NCI-H2171 (cell line): Measurements from ENCODE around the gene E2F2.
"Not testable (repeated sequence)": the region's sequence is repeated elsewhere in the genome, so short reads cannot be mapped to it uniquely, and the experiment has no call there.

Source experiments
- DNase-seq: peaks from one replicate; lab custom pipeline; 2025; lab: John Stamatoyannopoulos, UW

Gene E2F2

GRCh38 chr1:23546897-23547584, 16.0 kb upstream of the E2F2 start:
- no peak for DNase-seq

DNA sequence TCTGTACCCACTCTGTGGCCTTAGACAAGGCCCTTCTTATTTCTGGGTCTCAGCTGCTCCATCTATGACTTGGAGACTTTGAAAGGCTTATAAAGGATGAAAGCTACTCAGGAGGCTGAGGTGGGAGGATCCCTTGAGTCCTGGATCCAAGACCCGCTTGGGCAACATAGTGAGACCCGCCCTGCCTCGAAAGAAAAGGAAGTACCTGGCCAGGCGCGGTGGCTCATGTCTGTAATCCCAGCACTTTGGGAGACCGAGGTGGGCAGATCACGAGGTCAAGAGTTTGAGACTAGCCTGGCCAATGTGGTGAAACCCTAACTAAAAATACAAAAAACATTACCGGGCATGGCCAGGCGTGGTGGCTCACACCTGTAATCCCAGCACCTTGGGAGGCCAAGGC, 14.8 kb upstream of the E2F2 start:
- DNase-seq: no peak

GRCh38 chr1:23544444-23545389, 13.7 kb upstream of the E2F2 start:
- DNase-seq: peak; percentile 65

- DNase-seq: no peak
These were observed 12.8 kb upstream of the E2F2 start for GRCh38 chr1:23543707-23544443.

GRCh38 chr1:23542940-23543339, 11.9 kb upstream of the E2F2 start:
- not testable (repeated sequence) for DNase-seq

GRCh38 chr1:23539698-23540266, 8.7 kb upstream of the E2F2 start:
- DNase-seq: peak; percentile 90

DNA sequence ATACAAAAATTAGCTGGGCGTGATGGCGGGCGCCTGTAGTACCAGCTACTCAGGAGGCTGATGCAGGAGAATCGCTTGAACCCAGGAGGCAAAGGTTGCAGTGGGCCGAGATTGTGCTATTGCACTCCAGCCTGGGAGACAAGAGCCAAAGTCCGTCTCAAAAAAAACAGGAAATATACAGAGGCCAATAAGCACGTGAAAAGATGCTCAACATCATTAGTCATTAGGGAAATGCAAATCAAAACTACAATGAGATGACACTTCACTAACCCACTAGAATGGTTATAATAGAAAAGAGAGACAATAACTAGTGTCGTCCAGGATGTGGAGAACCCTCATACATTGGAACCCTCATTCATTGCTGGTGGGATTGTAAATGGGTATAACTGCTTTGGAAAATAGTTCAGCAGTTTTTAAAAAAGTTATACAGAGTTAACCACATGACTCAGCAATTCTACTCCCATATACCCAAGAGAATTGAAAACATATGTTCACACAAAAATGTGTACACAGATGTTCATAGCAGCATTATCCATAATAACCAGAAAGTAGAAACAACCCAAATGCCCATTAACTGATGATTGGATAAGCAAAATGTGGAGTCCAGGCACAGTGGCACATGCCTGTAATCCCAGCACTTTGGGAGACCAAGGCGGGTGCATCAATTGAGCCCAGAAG, 6.4 kb upstream of the E2F2 start:
- peak; percentile 30 for DNase-seq

DNA sequence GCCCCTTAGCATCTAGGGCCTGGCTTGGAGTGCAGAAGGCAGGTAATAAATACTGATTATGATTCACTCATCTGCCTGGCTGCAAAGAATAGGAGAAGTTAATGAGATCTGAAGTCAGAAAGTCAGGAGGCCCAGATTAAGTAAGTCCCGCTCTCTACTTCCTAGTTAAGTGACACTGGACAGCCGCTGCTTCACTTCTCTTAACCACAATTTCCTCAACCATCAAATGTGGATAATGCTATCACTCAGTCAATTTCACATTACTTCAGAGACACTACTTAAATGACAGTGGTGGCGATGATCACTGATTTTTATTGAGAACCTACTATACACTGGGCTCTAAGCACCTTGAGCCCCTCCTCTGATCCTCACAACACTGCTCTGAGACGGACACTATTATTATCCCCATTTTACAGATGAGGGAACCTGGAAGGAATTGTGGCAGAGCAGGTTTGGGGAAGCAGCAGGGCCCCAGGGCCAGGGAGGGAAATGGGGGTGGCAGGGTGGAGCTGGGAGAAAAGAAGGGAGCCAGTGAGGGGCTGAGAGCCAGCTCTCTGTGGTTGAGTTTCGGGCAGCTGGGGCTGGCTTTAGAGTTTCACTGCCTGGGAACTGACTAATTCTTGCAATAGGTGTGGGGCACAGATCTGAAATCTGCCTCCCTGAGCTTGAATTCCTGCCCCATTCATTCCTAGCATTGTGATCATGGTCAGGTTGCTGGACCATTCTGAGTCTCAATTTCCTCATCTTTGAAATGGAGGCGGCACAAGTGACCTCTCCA, 2.4 kb upstream of the E2F2 start:
- no peak for DNase-seq

- no peak for DNase-seq
These were observed 595 bp upstream of the E2F2 start for GRCh38 chr1:23531562-23532094.

- DNase-seq: no peak
These were observed 816 bp downstream of the E2F2 start for GRCh38 chr1:23530087-23530746.

DNA sequence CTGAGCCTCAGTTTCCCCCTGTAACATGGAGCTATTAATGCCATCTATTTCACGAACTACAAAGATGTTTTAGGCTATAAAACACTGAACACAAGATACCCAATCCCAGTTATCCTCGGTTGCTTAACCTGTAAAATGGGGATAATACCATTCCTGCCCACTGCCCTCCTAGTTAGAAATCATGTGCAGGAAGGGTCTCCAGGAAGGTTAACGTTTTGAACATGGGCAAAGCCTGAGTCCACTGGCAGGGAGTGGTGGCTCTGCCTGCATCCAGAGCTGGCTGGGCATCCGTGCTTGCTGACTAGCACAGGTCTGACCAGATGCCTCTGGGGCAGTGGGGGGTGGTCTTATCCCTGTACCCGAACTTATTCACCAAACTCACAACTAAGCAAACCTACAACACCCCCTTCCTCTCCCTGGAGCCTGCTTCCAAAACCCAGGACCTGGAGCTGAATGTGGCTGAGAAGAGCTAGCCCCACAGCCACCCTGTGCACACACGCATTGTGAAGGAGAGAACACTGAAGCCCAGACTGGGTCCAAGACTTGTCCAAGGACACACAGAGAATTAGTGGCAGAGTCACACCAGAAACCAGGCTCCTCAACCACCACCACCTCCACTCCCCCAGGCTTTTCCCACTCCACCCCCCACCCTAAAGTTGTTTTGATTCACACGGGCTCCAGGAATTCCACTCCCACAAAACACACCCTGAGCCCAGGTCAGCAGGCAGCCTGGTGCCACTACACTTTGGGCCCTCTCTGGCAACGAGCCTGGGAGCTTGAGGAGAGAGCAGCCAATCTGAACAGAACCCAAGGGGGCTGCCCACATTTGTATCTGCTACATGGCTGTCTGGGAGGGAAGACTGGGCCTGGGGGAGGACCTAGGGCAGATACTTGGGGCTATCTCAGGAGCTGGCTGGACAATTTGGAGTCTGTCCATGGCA, 1.6 kb downstream of the E2F2 start:
- DNase-seq: no peak

GRCh38 chr1:23528250-23528978, 2.6 kb downstream of the E2F2 start:
- peak; percentile 79 for DNase-seq

DNA sequence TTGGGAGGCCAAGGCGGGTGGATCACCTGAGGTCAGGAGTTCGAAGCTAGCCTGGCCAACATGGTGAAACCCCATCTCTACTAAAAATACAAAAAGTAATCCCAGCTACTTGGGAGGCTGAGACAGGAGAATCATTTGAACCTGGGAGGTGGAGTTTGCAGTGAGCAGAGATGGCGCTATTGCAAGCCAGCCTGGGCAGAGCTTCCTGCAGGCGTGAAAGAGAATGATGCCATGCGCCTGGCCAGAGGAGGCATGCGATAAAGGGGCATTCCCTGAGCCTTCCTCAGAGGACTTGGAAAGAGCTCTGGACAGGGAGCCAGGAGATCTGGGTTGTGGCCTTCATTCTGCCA, 3.2 kb downstream of the E2F2 start:
- DNase-seq: no peak

- DNase-seq: no peak
These were observed 3.7 kb downstream of the E2F2 start for GRCh38 chr1:23527366-23527765.

GRCh38 chr1:23526329-23527041, 4.5 kb downstream of the E2F2 start:
- no peak for DNase-seq

DNA sequence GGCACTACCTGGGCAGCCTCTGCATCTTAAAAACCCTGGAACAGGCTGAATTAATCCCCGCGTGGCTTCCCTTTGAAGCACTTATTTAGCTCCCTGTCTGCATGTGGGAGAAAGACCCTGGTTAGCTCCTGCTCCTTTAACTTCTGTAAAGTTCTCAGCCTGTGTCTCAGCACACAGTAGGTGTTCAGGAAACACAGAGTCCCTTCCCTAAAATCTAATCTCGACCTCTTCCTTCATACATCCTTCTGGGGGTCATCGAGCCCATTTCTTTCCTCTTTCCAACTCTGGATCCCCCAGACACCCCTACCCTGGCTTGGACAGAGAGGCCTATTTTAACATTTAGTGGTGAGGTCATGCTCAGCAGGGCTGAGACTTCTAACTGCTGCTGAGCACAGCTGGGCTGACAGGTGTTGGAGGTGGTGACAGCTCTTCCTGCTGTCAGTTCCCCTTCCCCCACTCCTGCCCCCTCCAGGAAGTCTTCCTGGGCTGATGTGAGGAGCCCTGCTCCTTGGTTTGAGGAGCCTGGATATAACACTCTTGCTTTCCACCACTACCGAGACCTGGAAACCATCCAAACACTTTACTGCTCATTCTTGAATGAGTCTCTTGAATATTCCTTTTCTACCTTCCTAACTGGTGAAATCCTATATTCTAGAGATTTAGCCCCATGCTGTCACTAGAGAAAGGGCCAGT, 5.3 kb downstream of the E2F2 start:
- peak; percentile 56 for DNase-seq
